ENCODE results near the gene L3MBTL3.

Gene L3MBTL3

GRCh38 chr6:130029163-130029562 lies 10.8 kb downstream of the L3MBTL3 start:
- DNase-seq: no peak

- no peak for DNase-seq
These were observed 14.5 kb downstream of the L3MBTL3 start for GRCh38 chr6:130032758-130033340.

- no peak for DNase-seq
These were observed 15.6 kb downstream of the L3MBTL3 start for GRCh38 chr6:130033949-130034348.

- no peak for DNase-seq
These were observed 16.2 kb downstream of the L3MBTL3 start for GRCh38 chr6:130034378-130035146.

- DNase-seq: no peak
These were observed 16.8 kb downstream of the L3MBTL3 start for GRCh38 chr6:130035211-130035610.

- DNase-seq: no peak
These were observed 18.9 kb downstream of the L3MBTL3 start for GRCh38 chr6:130037207-130037811.

GRCh38 chr6:130041594-130041993 lies 23.2 kb downstream of the L3MBTL3 start:
- DNase-seq: no peak

GRCh38 chr6:130043344-130043743 lies 25.0 kb downstream of the L3MBTL3 start:
- no peak for DNase-seq

- no peak for DNase-seq
These were observed 27.2 kb downstream of the L3MBTL3 start for GRCh38 chr6:130045622-130046021.

- DNase-seq: no peak
These were observed 28.3 kb downstream of the L3MBTL3 start for GRCh38 chr6:130046671-130047070.

GRCh38 chr6:130047088-130047995 lies 29.0 kb downstream of the L3MBTL3 start:
- no peak for DNase-seq

- DNase-seq: no peak
These were observed 31.8 kb downstream of the L3MBTL3 start for GRCh38 chr6:130050230-130050629.

- DNase-seq: no peak
These were observed 36.3 kb downstream of the L3MBTL3 start for GRCh38 chr6:130054725-130055124.

GRCh38 chr6:130055271-130055670 lies 36.9 kb downstream of the L3MBTL3 start:
- no peak for DNase-seq

GRCh38 chr6:130057495-130057894 lies 39.1 kb downstream of the L3MBTL3 start:
- DNase-seq: no peak

GRCh38 chr6:130063806-130064205 lies 45.4 kb downstream of the L3MBTL3 start:
- DNase-seq: no peak

- no peak for DNase-seq
These were observed 47.3 kb downstream of the L3MBTL3 start for GRCh38 chr6:130065609-130066156.

GRCh38 chr6:130069485-130069884 lies 51.1 kb downstream of the L3MBTL3 start:
- DNase-seq: no peak

GRCh38 chr6:130070326-130070725 lies 51.9 kb downstream of the L3MBTL3 start:
- no peak for DNase-seq

GRCh38 chr6:130070792-130071191 lies 52.4 kb downstream of the L3MBTL3 start:
- DNase-seq: peak; percentile 64

- DNase-seq: no peak
These were observed 57.6 kb downstream of the L3MBTL3 start for GRCh38 chr6:130075879-130076460.

GRCh38 chr6:130076512-130076911 lies 58.1 kb downstream of the L3MBTL3 start:
- DNase-seq: no peak
